ENCODE results near the gene MSI1.

Gene MSI1

DNA sequence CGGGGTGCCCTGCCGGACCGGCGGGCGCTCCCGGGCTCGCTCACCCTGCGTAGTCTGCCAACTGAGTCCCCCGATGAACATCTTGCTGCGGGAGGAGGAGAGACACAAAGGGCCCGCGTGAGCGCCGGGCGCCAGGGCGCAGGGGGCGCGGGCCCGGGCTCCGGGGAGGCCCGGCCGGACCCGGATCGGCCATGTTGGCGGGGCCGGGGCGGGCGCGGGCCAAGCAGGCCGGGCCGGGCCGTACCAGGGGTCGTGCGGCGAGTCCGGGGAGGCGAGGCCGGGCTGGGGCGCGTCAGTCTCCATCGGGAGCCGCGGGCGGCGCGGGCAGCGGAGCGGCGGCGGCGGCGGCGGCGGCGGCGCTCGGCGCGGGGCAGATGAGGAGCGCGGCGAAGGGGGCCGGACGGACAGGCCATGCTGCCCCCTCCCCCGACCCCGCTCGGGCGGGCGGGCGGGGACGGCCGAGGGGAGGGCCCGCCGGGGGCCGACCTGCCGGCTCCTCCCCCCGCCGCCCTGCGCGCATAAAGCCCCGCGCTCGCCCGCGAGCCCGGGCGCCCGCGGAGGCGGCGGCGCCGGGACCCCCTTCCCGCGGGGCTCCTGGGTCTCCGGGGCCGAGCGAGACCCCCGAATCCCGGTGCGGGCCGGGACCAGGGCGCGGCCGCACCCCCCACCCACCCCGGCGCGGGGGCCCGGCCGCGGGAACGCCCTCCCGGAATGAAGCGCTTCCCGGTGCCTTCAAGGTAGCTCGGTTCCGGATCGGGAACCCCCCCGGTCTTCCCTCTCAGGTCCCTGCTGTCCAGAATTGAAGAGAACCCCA, at the start of gene MSI1:
Gene MSI1, minus strand, starts transcription at position 376 of the 814 bp plus-strand sequence. Its CDS starts 73 bp downstream, at position 303.
- peaks cover 50% of the 10 kb centered on the region for H3K27me3 Mint-ChIP-seq
- no peak within 1 kb of the TSS for H3K27ac Mint-ChIP-seq
- H3K4me1 Mint-ChIP-seq (ENCODE audit: low read depth): peaks cover 18% of the 10 kb centered on the region
- H3K4me3 Mint-ChIP-seq: peak within 1 kb of the TSS; percentile 78
- H3K9me3 Mint-ChIP-seq (ENCODE audit: low read depth): no peaks in the 10 kb centered on the region
- H3K36me3 Mint-ChIP-seq: no peaks in the 10 kb centered on the region

DNA sequence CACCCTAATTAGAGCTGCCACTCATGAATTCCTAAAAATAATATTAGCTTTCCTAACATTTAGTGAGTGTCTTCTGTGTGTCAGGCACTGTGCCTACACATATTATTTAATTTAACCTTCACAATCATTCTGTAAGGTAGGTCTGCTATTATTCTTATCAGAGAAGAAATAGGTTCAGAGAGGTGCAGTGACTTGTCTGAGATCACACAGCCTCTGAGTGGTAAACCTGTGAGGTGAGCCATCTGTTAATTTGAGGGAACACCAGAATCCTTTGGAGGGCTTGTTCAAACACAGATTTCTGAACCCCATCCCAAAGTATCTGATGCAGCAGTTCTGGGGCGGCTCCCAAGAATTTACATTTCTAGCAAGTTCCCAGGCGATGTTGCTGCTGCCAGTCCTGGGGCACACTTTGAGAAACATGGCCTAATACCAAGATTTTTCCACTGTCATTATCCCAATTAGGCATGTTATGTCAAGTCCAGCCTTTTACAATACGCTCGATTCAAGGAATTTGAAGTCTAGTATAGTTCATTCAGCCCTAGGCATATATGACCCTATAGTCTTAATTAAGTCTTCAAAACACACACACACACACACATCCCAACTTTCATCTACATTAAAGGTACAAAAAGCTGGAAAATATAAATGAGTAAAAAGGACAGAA, 49.1 kb upstream of the MSI1 start:
- no peak overlapping the region for H3K27ac Mint-ChIP-seq
- no peaks in the 10 kb centered on the region for H3K4me1 Mint-ChIP-seq (ENCODE audit: low read depth)
- no peaks in the 10 kb centered on the region for H3K36me3 Mint-ChIP-seq
- H3K27me3 Mint-ChIP-seq: no peaks in the 10 kb centered on the region
- no peaks in the 10 kb centered on the region for H3K9me3 Mint-ChIP-seq (ENCODE audit: low read depth)
- H3K4me3 Mint-ChIP-seq: no peak overlapping the region

DNA sequence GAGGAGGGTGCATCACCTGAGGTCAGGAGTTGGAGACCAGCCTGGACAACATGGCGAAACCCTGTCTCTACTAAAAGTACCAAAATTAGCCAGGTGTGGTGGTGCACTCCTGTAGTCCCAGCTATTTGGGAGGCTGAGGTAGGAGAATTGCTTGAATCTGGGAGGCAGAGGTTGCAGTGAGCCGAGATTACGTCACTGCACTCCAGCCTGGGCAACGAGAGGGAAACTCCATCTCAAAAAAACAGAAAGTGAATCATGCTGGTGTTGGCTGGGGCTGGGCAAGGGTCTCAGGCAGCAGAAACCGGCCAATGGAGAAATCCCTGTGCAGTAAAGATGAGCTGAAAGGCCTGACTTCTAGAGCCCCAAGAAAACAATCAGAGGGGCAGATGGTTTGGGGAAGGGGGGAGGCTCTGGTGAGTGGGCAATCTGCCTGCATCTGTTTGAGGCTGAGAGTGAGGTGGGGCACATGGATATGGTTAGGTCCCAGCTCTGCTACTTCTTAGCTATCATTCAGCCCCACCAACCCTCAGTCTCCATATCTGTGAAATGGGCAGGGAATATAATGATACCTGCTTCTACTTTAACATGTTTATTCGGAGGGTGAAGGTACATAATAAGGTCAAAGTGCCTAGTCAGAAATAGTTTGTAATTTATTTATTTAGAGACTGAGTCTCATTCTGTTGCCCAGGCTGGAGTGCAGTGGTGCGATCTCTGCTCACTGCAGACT, 47.7 kb upstream of the MSI1 start:
- Mint-ChIP-seq H3K4me3 (no peak overlapping the region), H3K27me3 (peaks cover 2% of the 10 kb centered on the region), H3K9me3 (ENCODE audit: low read depth) (no peaks in the 10 kb centered on the region), H3K36me3 (no peaks in the 10 kb centered on the region), H3K27ac (no peak overlapping the region), H3K4me1 (ENCODE audit: low read depth) (no peaks in the 10 kb centered on the region)

DNA sequence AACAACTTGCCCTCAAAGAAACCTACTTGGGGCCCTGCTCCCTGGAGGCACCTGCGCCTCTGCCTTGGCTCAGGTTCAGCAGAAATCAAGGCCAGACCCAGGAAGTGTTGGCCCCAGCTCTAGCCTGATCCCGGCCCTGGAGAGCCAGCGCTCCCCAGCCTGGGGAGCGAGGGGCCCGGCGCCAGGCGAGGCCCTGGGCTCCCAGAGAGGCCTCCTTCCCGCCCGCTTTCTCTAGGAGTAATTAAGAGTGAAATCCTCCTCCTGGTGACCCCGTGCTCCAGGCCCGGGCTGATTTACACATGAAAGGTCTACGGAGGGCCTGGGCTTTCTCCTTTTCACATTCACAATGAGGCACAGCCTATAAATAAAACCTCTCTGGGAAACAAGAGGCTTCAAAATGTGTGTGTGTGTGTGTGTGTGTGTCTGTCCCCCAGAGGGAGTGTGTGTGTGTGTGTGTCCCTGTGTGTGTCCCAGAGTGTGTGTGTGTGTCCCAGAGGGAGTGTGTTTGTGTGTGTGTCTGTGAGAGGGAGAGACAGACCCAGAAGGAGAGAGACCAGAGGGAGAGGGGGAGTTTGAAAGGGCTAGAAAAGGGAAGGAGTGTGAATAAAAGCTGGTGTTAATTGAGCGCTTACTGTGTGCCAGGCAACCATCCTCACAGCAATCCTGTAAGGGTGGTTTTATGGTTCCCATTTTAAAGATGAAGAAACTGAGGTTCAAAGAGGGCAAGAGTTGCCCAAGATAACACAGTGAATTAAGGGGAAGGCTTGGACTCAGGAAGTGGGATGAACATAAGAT, 45.1 kb upstream of the MSI1 start:
- no peak overlapping the region for H3K4me3 Mint-ChIP-seq
- no peaks in the 10 kb centered on the region for H3K4me1 Mint-ChIP-seq (ENCODE audit: low read depth)
- H3K27ac Mint-ChIP-seq: no peak overlapping the region
- peaks cover 2% of the 10 kb centered on the region for H3K27me3 Mint-ChIP-seq
- no peaks in the 10 kb centered on the region for H3K9me3 Mint-ChIP-seq (ENCODE audit: low read depth)
- H3K36me3 Mint-ChIP-seq: no peaks in the 10 kb centered on the region

DNA sequence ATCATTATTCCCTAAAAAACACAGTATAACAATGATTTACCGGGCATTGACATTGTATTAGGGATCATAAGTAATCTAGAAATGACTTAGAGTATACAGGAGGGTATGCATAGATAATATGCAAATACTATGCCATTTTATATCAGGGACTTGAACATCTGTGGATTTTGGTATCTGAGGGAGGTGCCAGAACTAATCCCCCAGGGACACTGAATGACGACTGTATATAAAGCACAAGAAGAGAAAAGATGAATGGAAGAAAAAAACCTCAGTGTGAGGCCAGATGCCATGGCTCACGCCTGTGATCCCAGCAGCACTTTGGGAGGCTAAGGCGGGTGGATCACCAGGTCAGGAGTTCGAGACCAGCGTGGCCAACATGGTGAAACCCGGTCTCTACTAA, 43.5 kb upstream of the MSI1 start:
- no peaks in the 10 kb centered on the region for H3K9me3 Mint-ChIP-seq (ENCODE audit: low read depth)
- H3K36me3 Mint-ChIP-seq: no peaks in the 10 kb centered on the region
- no peaks in the 10 kb centered on the region for H3K4me1 Mint-ChIP-seq (ENCODE audit: low read depth)
- H3K27ac Mint-ChIP-seq: no peak overlapping the region
- H3K4me3 Mint-ChIP-seq: no peak overlapping the region
- peaks cover 2% of the 10 kb centered on the region for H3K27me3 Mint-ChIP-seq

DNA sequence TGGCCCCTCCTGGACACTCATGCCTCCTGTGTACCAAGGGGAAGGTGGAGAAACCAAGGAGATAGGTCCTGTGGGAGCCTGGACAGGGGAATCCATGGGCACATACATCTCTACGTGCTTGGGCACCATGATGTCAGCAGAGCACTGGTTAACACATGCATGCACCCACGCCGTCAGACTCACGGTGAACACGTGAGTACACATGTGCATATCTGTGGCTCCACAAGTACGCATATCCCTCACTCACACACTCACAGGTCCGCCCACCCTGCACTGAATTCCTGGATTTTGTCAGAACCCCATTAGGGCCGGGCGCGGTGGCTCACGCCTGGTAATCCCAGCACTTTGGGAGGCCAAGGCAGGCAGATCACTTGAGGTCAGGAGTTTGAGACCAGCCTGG, 39.8 kb upstream of the MSI1 start:
- peaks cover 2% of the 10 kb centered on the region for H3K4me1 Mint-ChIP-seq (ENCODE audit: low read depth)
- peaks cover 2% of the 10 kb centered on the region for H3K27me3 Mint-ChIP-seq

GRCh38 chr12:120406553-120406952, 37.6 kb upstream of the MSI1 start:
- Mint-ChIP-seq H3K4me1 (ENCODE audit: low read depth) (peaks cover 2% of the 10 kb centered on the region), H3K27me3 (no peaks in the 10 kb centered on the region), H3K36me3 (no peaks in the 10 kb centered on the region), H3K27ac (no peak overlapping the region), H3K9me3 (ENCODE audit: low read depth) (no peaks in the 10 kb centered on the region), H3K4me3 (no peak overlapping the region)

More for the DNA sequence above, 39.8 kb upstream of the MSI1 start:
- Mint-ChIP-seq H3K9me3 (ENCODE audit: low read depth) (no peaks in the 10 kb centered on the region), H3K27ac (no peak overlapping the region), H3K4me3 (no peak overlapping the region), H3K36me3 (no peaks in the 10 kb centered on the region)

DNA sequence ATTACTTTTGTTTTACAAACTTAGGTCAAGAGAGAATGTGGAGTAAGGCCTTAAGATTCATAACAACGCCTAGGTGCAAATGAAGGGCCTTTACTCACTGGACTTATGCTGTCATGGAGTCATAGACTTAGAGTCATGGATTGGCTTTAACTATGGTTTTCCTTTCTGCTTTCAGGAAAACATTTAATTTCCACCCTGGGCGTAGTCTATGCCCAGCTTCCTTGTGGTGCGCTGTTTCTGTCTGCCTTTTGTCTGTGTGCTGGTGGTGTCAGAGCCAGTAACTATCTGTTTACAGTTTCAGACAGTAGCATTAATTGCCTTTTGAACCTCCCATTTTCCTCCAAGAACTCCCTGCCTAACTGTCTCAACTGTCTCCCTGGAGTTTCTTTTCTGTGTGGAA, 37.1 kb upstream of the MSI1 start:
- H3K27me3 Mint-ChIP-seq: no peaks in the 10 kb centered on the region
- no peaks in the 10 kb centered on the region for H3K36me3 Mint-ChIP-seq
- H3K27ac Mint-ChIP-seq: no peak overlapping the region
- peaks cover 2% of the 10 kb centered on the region for H3K4me1 Mint-ChIP-seq (ENCODE audit: low read depth)
- H3K4me3 Mint-ChIP-seq: no peak overlapping the region
- no peaks in the 10 kb centered on the region for H3K9me3 Mint-ChIP-seq (ENCODE audit: low read depth)

DNA sequence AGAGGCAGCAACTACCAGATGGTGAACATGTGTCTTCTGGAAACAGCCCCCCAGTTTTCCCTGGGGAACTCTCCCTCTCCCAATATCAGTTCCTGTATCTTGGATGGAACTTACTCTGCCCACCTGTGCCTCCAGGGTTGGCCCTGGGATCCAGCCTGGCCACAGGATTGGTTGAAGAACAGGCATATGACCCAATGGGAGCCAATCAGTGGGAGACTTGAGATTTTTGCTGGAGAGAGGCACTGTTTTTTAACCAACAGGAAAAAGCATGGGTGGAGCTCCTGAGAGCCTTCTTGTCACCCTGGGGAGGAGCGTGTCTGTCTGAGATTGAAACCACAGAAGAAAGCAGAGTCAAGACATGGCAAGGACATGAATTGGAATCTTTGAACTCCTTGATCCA, 35.3 kb upstream of the MSI1 start:
- no peaks in the 10 kb centered on the region for H3K36me3 Mint-ChIP-seq
- H3K4me3 Mint-ChIP-seq: no peak overlapping the region
- H3K27ac Mint-ChIP-seq: no peak overlapping the region
- peaks cover 5% of the 10 kb centered on the region for H3K27me3 Mint-ChIP-seq
- no peaks in the 10 kb centered on the region for H3K9me3 Mint-ChIP-seq (ENCODE audit: low read depth)
- peaks cover 2% of the 10 kb centered on the region for H3K4me1 Mint-ChIP-seq (ENCODE audit: low read depth)

- Mint-ChIP-seq H3K4me1 (ENCODE audit: low read depth) (peaks cover 2% of the 10 kb centered on the region), H3K27me3 (peaks cover 5% of the 10 kb centered on the region), H3K27ac (no peak overlapping the region), H3K36me3 (no peaks in the 10 kb centered on the region), H3K9me3 (ENCODE audit: low read depth) (no peaks in the 10 kb centered on the region), H3K4me3 (no peak overlapping the region)
Observed at GRCh38 chr12:120403869-120404268, 34.9 kb upstream of the MSI1 start.

DNA sequence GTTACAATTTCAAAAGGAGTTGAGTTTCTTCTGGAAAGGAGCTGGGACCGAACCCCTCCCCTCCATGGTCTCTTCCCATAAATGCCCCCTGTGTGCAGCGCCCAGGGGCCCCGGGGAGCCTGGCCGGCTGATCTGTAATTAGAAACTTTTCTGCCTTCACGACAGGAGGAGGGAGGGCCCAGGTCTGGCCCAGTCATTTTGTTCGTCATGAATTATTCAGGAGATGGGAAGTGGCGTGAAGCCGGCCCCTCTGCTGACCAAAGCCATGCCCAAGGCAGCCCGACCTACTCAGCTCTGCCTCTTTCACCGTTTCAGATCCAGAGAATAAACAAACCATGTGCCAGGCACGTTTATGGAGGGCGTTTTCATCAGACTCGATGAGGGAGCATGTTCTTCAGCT, 33.3 kb upstream of the MSI1 start:
- Mint-ChIP-seq H3K4me3 (no peak overlapping the region), H3K36me3 (no peaks in the 10 kb centered on the region), H3K9me3 (ENCODE audit: low read depth) (no peaks in the 10 kb centered on the region), H3K4me1 (ENCODE audit: low read depth) (peaks cover 2% of the 10 kb centered on the region), H3K27me3 (peaks cover 7% of the 10 kb centered on the region), H3K27ac (no peak overlapping the region)

DNA sequence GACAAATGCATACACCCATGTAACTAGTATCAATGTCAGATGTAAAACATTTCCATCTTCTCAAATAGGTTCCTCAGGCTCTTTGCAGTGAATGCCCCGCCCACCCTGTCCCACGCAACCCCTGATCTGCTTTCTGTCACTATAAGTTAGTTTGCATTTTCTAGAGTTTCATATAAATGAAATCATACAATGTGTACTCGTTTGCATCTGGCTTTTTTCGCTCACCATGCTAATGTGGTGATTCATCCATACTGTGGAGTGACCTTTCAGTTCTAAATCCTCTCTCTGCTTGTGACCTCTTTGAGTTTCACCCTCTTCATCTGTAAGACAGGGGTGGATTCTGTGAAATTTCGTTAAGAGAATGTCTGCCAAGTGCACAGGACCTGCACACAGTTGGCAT, 30.6 kb upstream of the MSI1 start:
- Mint-ChIP-seq H3K27me3 (peaks cover 14% of the 10 kb centered on the region), H3K36me3 (no peaks in the 10 kb centered on the region), H3K9me3 (ENCODE audit: low read depth) (no peaks in the 10 kb centered on the region), H3K27ac (no peak overlapping the region), H3K4me1 (ENCODE audit: low read depth) (peaks cover 3% of the 10 kb centered on the region), H3K4me3 (no peak overlapping the region)

GRCh38 chr12:120397824-120398540, 29.0 kb upstream of the MSI1 start:
- H3K27me3 Mint-ChIP-seq: peaks cover 14% of the 10 kb centered on the region
- peaks cover 2% of the 10 kb centered on the region for H3K4me1 Mint-ChIP-seq (ENCODE audit: low read depth)
- no peaks in the 10 kb centered on the region for H3K36me3 Mint-ChIP-seq
- H3K9me3 Mint-ChIP-seq (ENCODE audit: low read depth): no peaks in the 10 kb centered on the region
- H3K27ac Mint-ChIP-seq: no peak overlapping the region
- no peak overlapping the region for H3K4me3 Mint-ChIP-seq
